ENCODE measurements around the gene MEF2A. TPM values are rescaled to one million over a fixed set of nuclear protein-coding genes. Genes with fewer than 3 reads are reported as not detected.

The MEF2A gene
- polyA plus RNA-seq, 3 donors: 20.3 to 61.8 (median 33.5) TPM

DNA sequence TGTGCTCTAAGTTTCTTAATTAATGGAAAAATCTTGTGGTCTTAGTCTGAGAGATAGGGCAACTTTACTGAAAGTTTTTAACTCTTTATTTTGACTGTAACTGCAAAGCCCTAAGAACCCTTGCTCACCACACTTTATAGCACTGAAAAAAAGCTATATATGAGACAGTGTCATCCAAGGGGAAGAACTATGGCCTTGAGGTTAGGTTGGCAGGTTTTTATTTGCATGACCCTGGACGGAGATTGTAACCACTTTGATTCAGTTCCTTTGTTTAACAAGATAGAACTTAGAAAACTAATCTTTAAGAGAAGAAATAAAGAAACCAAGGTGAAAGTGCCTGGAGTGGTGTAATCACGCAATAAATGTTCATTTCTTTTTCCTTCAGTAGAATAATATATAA, 198.0 kb downstream of the MEF2A start:
- Histone ChIP-seq H3K4me1 (ENCODE audit: control insufficient read depth in 1 of 2, insufficient read depth in 2 of 2, low read length in 2 of 2) (no peaks in the 10 kb centered on the region), H3K36me3 (replicated peaks in 1 of 2; ENCODE audit: control insufficient read depth in 1 of 2, insufficient read depth in 2 of 2, low read length in 2 of 2) (no peaks in the 10 kb centered on the region), H3K9me3 (replicated peaks in 1 of 2; ENCODE audit: control insufficient read depth in 1 of 2, insufficient read depth in 1 of 2, low read length in 2 of 2) (no peaks in the 10 kb centered on the region), H2AFZ (ENCODE audit: insufficient read depth, low read depth, low read length, poor library complexity, severe bottlenecking) (no peak overlapping the region), H3K27me3 (ENCODE audit: control insufficient read depth in 2 of 2, insufficient read depth in 2 of 2, low read length in 2 of 2) (no peaks in the 10 kb centered on the region), H3K27ac (ENCODE audit: low read depth in 1 of 2, low read length in 2 of 2) (no peak overlapping the region), H3K9ac (ENCODE audit: insufficient read depth, low read length, poor library complexity, severe bottlenecking) (no peak overlapping the region), H4K20me1 (ENCODE audit: insufficient read depth, low read length) (no peaks in the 10 kb centered on the region), H3K4me2 (replicated peaks; ENCODE audit: extremely low read depth, low read length, poor library complexity, severe bottlenecking) (no peak overlapping the region), H3K4me3 (replicated peaks in 1 of 3; ENCODE audit: low read depth in 2 of 3, low read length in 3 of 3) (no peak overlapping the region), H3K79me2 (ENCODE audit: insufficient read depth, low read length) (no peaks in the 10 kb centered on the region)
- no peak for DNase-seq
- no peak overlapping the region for H3K27ac Mint-ChIP-seq
- no CpG with 5 or more reads among the region's 2 CpGs for WGBS (ENCODE audit: insufficient coverage)
- H3K27me3 Mint-ChIP-seq (ENCODE audit: low read depth in 3 of 3): no peaks in the 10 kb centered on the region
- no peaks in the 10 kb centered on the region for H3K4me1 Mint-ChIP-seq
- no peak overlapping the region for H3K4me3 Mint-ChIP-seq
- H3K36me3 Mint-ChIP-seq: no peaks in the 10 kb centered on the region
- intact Hi-C loops (cut with micrococcal nuclease): no loop called here
- no peaks in the 10 kb centered on the region for H3K9me3 Mint-ChIP-seq
- TF ChIP-seq, protein P1, sequence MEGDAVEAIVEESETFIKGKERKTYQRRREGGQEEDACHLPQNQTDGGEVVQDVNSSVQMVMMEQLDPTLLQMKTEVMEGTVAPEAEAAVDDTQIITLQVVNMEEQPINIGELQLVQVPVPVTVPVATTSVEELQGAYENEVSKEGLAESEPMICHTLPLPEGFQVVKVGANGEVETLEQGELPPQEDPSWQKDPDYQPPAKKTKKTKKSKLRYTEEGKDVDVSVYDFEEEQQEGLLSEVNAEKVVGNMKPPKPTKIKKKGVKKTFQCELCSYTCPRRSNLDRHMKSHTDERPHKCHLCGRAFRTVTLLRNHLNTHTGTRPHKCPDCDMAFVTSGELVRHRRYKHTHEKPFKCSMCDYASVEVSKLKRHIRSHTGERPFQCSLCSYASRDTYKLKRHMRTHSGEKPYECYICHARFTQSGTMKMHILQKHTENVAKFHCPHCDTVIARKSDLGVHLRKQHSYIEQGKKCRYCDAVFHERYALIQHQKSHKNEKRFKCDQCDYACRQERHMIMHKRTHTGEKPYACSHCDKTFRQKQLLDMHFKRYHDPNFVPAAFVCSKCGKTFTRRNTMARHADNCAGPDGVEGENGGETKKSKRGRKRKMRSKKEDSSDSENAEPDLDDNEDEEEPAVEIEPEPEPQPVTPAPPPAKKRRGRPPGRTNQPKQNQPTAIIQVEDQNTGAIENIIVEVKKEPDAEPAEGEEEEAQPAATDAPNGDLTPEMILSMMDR (IDR thresholded peaks at IDR 0.05): no peak

- Histone ChIP-seq H3K9me3 (replicated peaks in 1 of 2; ENCODE audit: control insufficient read depth in 1 of 2, insufficient read depth in 1 of 2, low read length in 2 of 2) (no peaks in the 10 kb centered on the region), H3K4me2 (replicated peaks; ENCODE audit: extremely low read depth, low read length, poor library complexity, severe bottlenecking) (no peak overlapping the region), H3K4me1 (ENCODE audit: control insufficient read depth in 1 of 2, insufficient read depth in 2 of 2, low read length in 2 of 2) (no peaks in the 10 kb centered on the region), H3K4me3 (replicated peaks in 1 of 3; ENCODE audit: low read depth in 2 of 3, low read length in 3 of 3) (no peak overlapping the region), H4K20me1 (ENCODE audit: insufficient read depth, low read length) (no peaks in the 10 kb centered on the region), H3K79me2 (ENCODE audit: insufficient read depth, low read length) (no peaks in the 10 kb centered on the region), H3K9ac (ENCODE audit: insufficient read depth, low read length, poor library complexity, severe bottlenecking) (no peak overlapping the region), H2AFZ (ENCODE audit: insufficient read depth, low read depth, low read length, poor library complexity, severe bottlenecking) (no peak overlapping the region), H3K27ac (ENCODE audit: low read depth in 1 of 2, low read length in 2 of 2) (no peak overlapping the region), H3K36me3 (replicated peaks in 1 of 2; ENCODE audit: control insufficient read depth in 1 of 2, insufficient read depth in 2 of 2, low read length in 2 of 2) (no peaks in the 10 kb centered on the region), H3K27me3 (ENCODE audit: control insufficient read depth in 2 of 2, insufficient read depth in 2 of 2, low read length in 2 of 2) (no peaks in the 10 kb centered on the region)
- no CpG with 5 or more reads among the region's 3 CpGs for WGBS (ENCODE audit: insufficient coverage)
- intact Hi-C loops (cut with micrococcal nuclease): no loop called here
- no peak for DNase-seq
- TF ChIP-seq, protein P1 (IDR thresholded peaks at IDR 0.05): no peak
- Mint-ChIP-seq H3K4me3 (no peak overlapping the region), H3K27ac (no peak overlapping the region), H3K4me1 (no peaks in the 10 kb centered on the region), H3K9me3 (no peaks in the 10 kb centered on the region), H3K27me3 (ENCODE audit: low read depth in 3 of 3) (no peaks in the 10 kb centered on the region), H3K36me3 (no peaks in the 10 kb centered on the region)
Observed at GRCh38 chr15:99764522-99764921, 198.7 kb downstream of the MEF2A start.

Small RNAs within 50 kb of the gene (small RNA-seq; reads per million reads assigned to genes)
- not detected for gene RF00019 (ENCODE audit: insufficient read length, low read depth)

Other genes starting within 250 kb of the MEF2A start
- gene LYSMD4, start 167.5 kb downstream of the MEF2A start, polyA plus RNA-seq: 1 to 10 TPM; 1.1 to 4.7 (median 2.5) TPM